ENCODE data around the gene F2R. TPM values are rescaled to one million over a fixed set of nuclear protein-coding genes. Genes with fewer than 3 reads are reported as not detected.
"Not testable (repeated sequence)": the region's sequence is repeated elsewhere in the genome, so short reads cannot be mapped to it uniquely, and the experiment has no call there.

The F2R gene
- total and polyA plus RNA-seq, 2 donors = 3.7 to 6.7 TPM

DNA sequence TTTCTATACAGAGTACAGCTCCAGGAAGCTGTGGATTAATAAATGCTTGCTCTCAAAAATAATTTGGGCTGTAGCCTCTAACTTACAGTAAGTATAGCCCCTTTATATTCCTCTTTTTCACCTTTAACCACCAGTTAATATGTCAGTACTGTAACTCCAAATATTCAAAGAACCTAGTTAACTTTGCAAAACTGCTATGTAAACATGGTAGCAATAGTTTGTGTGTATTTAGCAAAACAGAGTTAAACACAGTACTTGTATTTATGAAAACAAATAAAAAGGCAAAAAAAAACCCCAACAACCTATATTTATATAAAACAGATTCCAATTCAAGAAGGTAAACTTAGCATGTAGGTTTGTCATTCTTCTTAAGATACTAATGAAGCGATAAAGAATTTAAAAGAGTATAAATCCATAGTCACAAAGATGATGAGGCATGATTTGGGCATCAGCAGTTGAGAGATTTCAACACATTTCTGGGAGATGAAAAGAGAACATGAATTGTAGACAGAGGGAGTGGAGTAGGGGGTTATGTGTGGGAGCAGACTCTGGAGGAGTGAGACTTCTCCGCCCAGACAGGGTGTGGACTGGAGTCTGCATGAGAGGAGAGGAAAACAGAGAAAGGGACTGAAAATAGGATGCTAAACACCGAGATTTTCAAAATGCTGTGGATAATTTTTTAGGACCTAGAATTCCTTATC lies 55.9 kb downstream of the F2R start:
- WGBS = 66% methylated on average over 3 of the region's 3 CpGs
- no peak for DNase-seq (ENCODE audit: low read depth in 6 of 9, low spot score in 9 of 9)
- H3K36me3 ChIP-seq (ENCODE audit: control insufficient read depth in 2 of 2, insufficient read depth in 2 of 2, low read length in 1 of 2) = no peaks in the 10 kb centered on the region

GRCh38 chr5:76775921-76776320 lies 60.0 kb downstream of the F2R start:
- no peak for DNase-seq (ENCODE audit: low read depth in 6 of 9, low spot score in 9 of 9)
- Histone ChIP-seq H3K27me3 (ENCODE audit: control insufficient read depth in 2 of 2, insufficient read depth in 1 of 2, low read length in 1 of 2) (no peaks in the 10 kb centered on the region), H3K9me3 (ENCODE audit: control insufficient read depth in 2 of 2, insufficient read depth in 1 of 2, low read length in 1 of 2) (no peaks in the 10 kb centered on the region), H3K36me3 (ENCODE audit: control insufficient read depth in 2 of 2, insufficient read depth in 2 of 2, low read length in 1 of 2) (no peaks in the 10 kb centered on the region), H3K27ac (ENCODE audit: low read depth in 1 of 2, low read length in 1 of 2) (no peak overlapping the region), H3K4me3 (ENCODE audit: low read length in 2 of 2) (no peak overlapping the region), H3K4me1 (ENCODE audit: control insufficient read depth in 2 of 2, insufficient read depth in 2 of 2, low read length in 2 of 2) (no peaks in the 10 kb centered on the region)
- WGBS = 87% methylated on average over 5 of the region's 5 CpGs

More for the DNA sequence above, 55.9 kb downstream of the F2R start:
- H3K27me3 ChIP-seq (ENCODE audit: control insufficient read depth in 2 of 2, insufficient read depth in 1 of 2, low read length in 1 of 2) = no peaks in the 10 kb centered on the region
- H3K4me3 ChIP-seq (ENCODE audit: low read length in 2 of 2) = no peak overlapping the region
- H3K9me3 ChIP-seq (ENCODE audit: control insufficient read depth in 2 of 2, insufficient read depth in 1 of 2, low read length in 1 of 2) = no peaks in the 10 kb centered on the region
- no peak overlapping the region for H3K27ac ChIP-seq (ENCODE audit: low read depth in 1 of 2, low read length in 1 of 2)
- no peaks in the 10 kb centered on the region for H3K4me1 ChIP-seq (ENCODE audit: control insufficient read depth in 2 of 2, insufficient read depth in 2 of 2, low read length in 2 of 2)

GRCh38 chr5:76776391-76776790 lies 60.5 kb downstream of the F2R start:
- Histone ChIP-seq H3K27me3 (ENCODE audit: control insufficient read depth in 2 of 2, insufficient read depth in 1 of 2, low read length in 1 of 2) (no peaks in the 10 kb centered on the region), H3K9me3 (ENCODE audit: control insufficient read depth in 2 of 2, insufficient read depth in 1 of 2, low read length in 1 of 2) (no peaks in the 10 kb centered on the region), H3K4me3 (ENCODE audit: low read length in 2 of 2) (no peak overlapping the region), H3K36me3 (ENCODE audit: control insufficient read depth in 2 of 2, insufficient read depth in 2 of 2, low read length in 1 of 2) (no peaks in the 10 kb centered on the region), H3K4me1 (ENCODE audit: control insufficient read depth in 2 of 2, insufficient read depth in 2 of 2, low read length in 2 of 2) (no peaks in the 10 kb centered on the region), H3K27ac (ENCODE audit: low read depth in 1 of 2, low read length in 1 of 2) (no peak overlapping the region)
- no peak for DNase-seq (ENCODE audit: low read depth in 6 of 9, low spot score in 9 of 9)
- WGBS = 96% methylated on average over 2 of the region's 2 CpGs

GRCh38 chr5:76780616-76781015 lies 64.7 kb downstream of the F2R start:
- not testable (repeated sequence) for H3K36me3 ChIP-seq (ENCODE audit: control insufficient read depth in 2 of 2, insufficient read depth in 2 of 2, low read length in 1 of 2); H3K9me3 ChIP-seq (ENCODE audit: control insufficient read depth in 2 of 2, insufficient read depth in 1 of 2, low read length in 1 of 2); H3K27ac ChIP-seq (ENCODE audit: low read depth in 1 of 2, low read length in 1 of 2); H3K4me1 ChIP-seq (ENCODE audit: control insufficient read depth in 2 of 2, insufficient read depth in 2 of 2, low read length in 2 of 2); DNase-seq (ENCODE audit: low read depth in 6 of 9, low spot score in 9 of 9); H3K4me3 ChIP-seq (ENCODE audit: low read length in 2 of 2); H3K27me3 ChIP-seq (ENCODE audit: control insufficient read depth in 2 of 2, insufficient read depth in 1 of 2, low read length in 1 of 2)
- 97% methylated on average over 4 of the region's 4 CpGs for WGBS

DNA sequence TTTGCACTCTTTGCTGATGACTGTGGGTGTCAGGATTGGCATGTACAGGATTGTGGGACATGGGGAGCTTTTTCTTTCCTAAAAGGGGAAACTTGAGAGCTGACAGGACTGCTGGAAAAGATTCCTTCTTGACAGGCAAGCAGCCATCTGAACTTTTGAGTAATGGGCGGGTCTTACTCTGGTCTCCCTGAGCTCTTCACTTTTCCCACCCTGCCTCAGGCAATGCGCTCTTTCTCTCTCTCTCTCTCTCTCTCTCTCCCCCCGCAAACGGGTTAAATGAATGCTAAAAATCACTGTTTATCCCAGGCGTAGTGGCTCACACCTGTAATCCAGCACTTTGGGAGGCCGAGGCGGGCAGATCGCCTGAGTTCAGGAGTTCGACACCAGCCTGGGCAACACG lies 65.8 kb downstream of the F2R start:
- no peaks in the 10 kb centered on the region for H3K4me1 ChIP-seq (ENCODE audit: control insufficient read depth in 2 of 2, insufficient read depth in 2 of 2, low read length in 2 of 2)
- H3K27ac ChIP-seq (ENCODE audit: low read depth in 1 of 2, low read length in 1 of 2) = no peak overlapping the region
- no peak overlapping the region for H3K4me3 ChIP-seq (ENCODE audit: low read length in 2 of 2)
- H3K27me3 ChIP-seq (ENCODE audit: control insufficient read depth in 2 of 2, insufficient read depth in 1 of 2, low read length in 1 of 2) = no peaks in the 10 kb centered on the region
- 97% methylated on average over 10 of the region's 10 CpGs for WGBS
- H3K36me3 ChIP-seq (ENCODE audit: control insufficient read depth in 2 of 2, insufficient read depth in 2 of 2, low read length in 1 of 2) = no peaks in the 10 kb centered on the region
- no peak for DNase-seq (ENCODE audit: low read depth in 6 of 9, low spot score in 9 of 9)
- H3K9me3 ChIP-seq (ENCODE audit: control insufficient read depth in 2 of 2, insufficient read depth in 1 of 2, low read length in 1 of 2) = no peaks in the 10 kb centered on the region

DNA sequence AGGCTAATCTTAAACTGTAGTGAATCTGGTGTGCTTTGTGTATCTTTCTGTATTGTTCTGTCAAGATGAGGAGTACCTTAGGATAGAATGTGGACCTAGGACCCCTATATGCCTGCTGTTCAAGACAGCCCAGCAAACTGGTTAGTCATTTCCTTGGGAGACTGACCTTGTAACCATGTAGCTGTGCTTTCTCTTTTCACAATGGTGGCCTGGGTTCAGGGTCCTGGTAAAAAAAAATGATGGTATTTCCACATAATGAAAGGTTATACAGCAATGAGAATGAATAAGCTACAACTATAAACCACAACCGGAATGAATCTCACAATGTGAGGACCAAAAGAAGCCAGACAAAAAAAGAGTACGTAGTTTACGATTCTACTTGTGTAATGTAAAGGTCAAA lies 66.5 kb downstream of the F2R start:
- DNase-seq (ENCODE audit: low read depth in 6 of 9, low spot score in 9 of 9) = no peak
- Histone ChIP-seq H3K36me3 (ENCODE audit: control insufficient read depth in 2 of 2, insufficient read depth in 2 of 2, low read length in 1 of 2) (no peaks in the 10 kb centered on the region), H3K4me1 (ENCODE audit: control insufficient read depth in 2 of 2, insufficient read depth in 2 of 2, low read length in 2 of 2) (no peaks in the 10 kb centered on the region), H3K4me3 (ENCODE audit: low read length in 2 of 2) (no peak overlapping the region), H3K27me3 (ENCODE audit: control insufficient read depth in 2 of 2, insufficient read depth in 1 of 2, low read length in 1 of 2) (no peaks in the 10 kb centered on the region), H3K27ac (ENCODE audit: low read depth in 1 of 2, low read length in 1 of 2) (no peak overlapping the region), H3K9me3 (ENCODE audit: control insufficient read depth in 2 of 2, insufficient read depth in 1 of 2, low read length in 1 of 2) (no peaks in the 10 kb centered on the region)
- WGBS = 98% methylated on average over 3 of the region's 3 CpGs

Other genes with a start within 250 kb of the F2R start
- gene F2RL2, start 92.7 kb upstream of the F2R start, total RNA-seq = 1.1 TPM
- 0.91 TPM for gene F2RL2, start 92.7 kb upstream of the F2R start, polyA plus RNA-seq
- gene F2RL1, start 102.9 kb downstream of the F2R start, total RNA-seq = 0.66 TPM
- 3.0 TPM for gene F2RL1, start 102.9 kb downstream of the F2R start, polyA plus RNA-seq
- gene S100Z, start 133.9 kb downstream of the F2R start, total RNA-seq = 1.5 TPM
- gene S100Z, start 133.9 kb downstream of the F2R start, polyA plus RNA-seq = 1.6 TPM
- gene CRHBP, start 236.9 kb downstream of the F2R start, total RNA-seq = 0.76 TPM
- 0.78 TPM for gene CRHBP, start 236.9 kb downstream of the F2R start, polyA plus RNA-seq

Measured in thymus (tissue), 11 donors.